Endodermal cell (in vitro differentiated cells): ENCODE results near the gene RND3. TPM values are rescaled to one million over a fixed set of nuclear protein-coding genes. Genes with fewer than 3 reads are reported as not detected.

Source experiments
- DNase-seq: peaks from one replicate; pipeline ENCODE4 v3.0.0-alpha.2; 2017
- H3K27ac ChIP-seq: 2 replicates; pipeline ENCODE4 v1.5.1; 2013; ENCODE audit warnings: mild to moderate bottlenecking, low read depth, low read length, moderate library complexity
- H3K27me3 ChIP-seq: 2 replicates; pipeline ENCODE4 v1.6.1; 2013; ENCODE audit warnings: mild to moderate bottlenecking, low read length, moderate library complexity; ENCODE audit not compliant: insufficient read depth, control insufficient read depth, poor library complexity, severe bottlenecking
- H3K36me3 ChIP-seq: 2 replicates; pipeline ENCODE4 v1.7.0; 2013; ENCODE audit warnings: mild to moderate bottlenecking, low read length, moderate library complexity; ENCODE audit not compliant: control insufficient read depth, insufficient read depth
- H3K4me1 ChIP-seq: one replicate; pipeline ENCODE4 v1.7.0; 2013; ENCODE audit warnings: low read length; ENCODE audit not compliant: control insufficient read depth, insufficient read depth
- H3K4me3 ChIP-seq: 2 replicates; pipeline ENCODE4 v1.5.1; 2013; ENCODE audit warnings: mild to moderate bottlenecking, low read length, moderate library complexity
- H3K9ac ChIP-seq: 2 replicates; pipeline ENCODE4 v1.6.1; 2013; ENCODE audit warnings: mild to moderate bottlenecking, low read length, moderate library complexity; ENCODE audit not compliant: poor library complexity, severe bottlenecking; ENCODE audit errors: extremely low read depth
- H3K9me3 ChIP-seq: 2 replicates; pipeline ENCODE4 v1.6.1; 2013; ENCODE audit warnings: mild to moderate bottlenecking, low read length, moderate library complexity; ENCODE audit not compliant: control insufficient read depth
- H3K27ac Mint-ChIP-seq: 2 replicates; pipeline ENCODE4 v1.8.0; 2020; ENCODE audit warnings: mixed read lengths
- H3K27me3 Mint-ChIP-seq: 2 replicates; pipeline ENCODE4 v1.8.0; 2021; ENCODE audit warnings: mild to moderate bottlenecking, mixed read lengths; ENCODE audit not compliant: insufficient read depth
- H3K36me3 Mint-ChIP-seq: 2 replicates; pipeline ENCODE4 v1.8.0; 2020; ENCODE audit warnings: low read depth, mixed read lengths
- H3K4me1 Mint-ChIP-seq: 2 replicates; pipeline ENCODE4 v1.8.0; 2020; ENCODE audit warnings: mixed read lengths
- H3K4me3 Mint-ChIP-seq: 2 replicates; pipeline ENCODE4 v1.8.0; 2020; ENCODE audit warnings: mild to moderate bottlenecking, moderate library complexity, mixed read lengths
- H3K9me3 Mint-ChIP-seq: 2 replicates; pipeline ENCODE4 v1.8.0; 2020; ENCODE audit warnings: mild to moderate bottlenecking, mixed read lengths
- CTCF ChIP-seq: fragments of 200-600 bp; sonication (generic); conservative IDR thresholded peaks from 2 replicates; pipeline ENCODE4 v1.5.0; 2021; ENCODE audit warnings: antibody characterized with exemption, mild to moderate bottlenecking
- WGBS, 2 experiments: methylation state at CpG; one replicate each; pipeline versions ENCODE4 v1.1.5 to v1.1.7; 2013; ENCODE audit warnings: missing lambda C conversion rate in 2 of 2, mixed read lengths in 1 of 2; ENCODE audit not compliant: insufficient coverage in 1 of 2, insufficient read length in 1 of 2; 5-methylcytosine and 5-hydroxymethylcytosine counted together
- total RNA-seq, 2 donors: library from RNA; stranded (reverse); fragmentation: NEBNext Ultra II Directional in 1 of 2; extraction: Animal tissue kit (Norgen Biotek cat#: 25700) in 1 of 2; gene quantifications; 2 replicates in 1 of 2; 3 replicates in 1 of 2; pipeline ENCODE4 v1.2.1, GENCODE V29; 2021

The RND3 gene
- total RNA-seq, 2 donors from 2014 or later = 1.3 to 7.8 TPM

DNA sequence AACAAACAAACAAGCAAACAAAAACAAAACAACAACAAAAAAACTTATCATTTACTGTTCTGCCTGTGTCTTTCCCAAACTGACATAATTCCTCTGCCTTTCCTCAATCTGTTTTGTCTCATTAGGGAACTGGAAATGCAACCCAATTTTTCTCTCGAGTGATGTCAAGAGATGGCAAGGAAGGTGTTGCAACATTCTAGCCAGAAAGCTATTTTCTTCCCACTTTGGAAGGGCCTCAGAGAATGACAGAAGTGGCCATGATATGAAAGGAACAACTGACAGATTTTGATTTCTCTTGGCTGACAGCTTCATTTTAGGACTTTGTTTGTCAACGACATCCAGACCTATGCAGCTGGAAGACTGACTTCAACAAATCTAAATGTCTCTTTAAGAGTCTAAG is 24.7 kb downstream of the RND3 start:
- TF ChIP-seq CTCF = no peak
- H3K36me3 Mint-ChIP-seq = no peaks in the 10 kb centered on the region
- Histone ChIP-seq H3K9me3 (peaks cover 12% of the 10 kb centered on the region), H3K4me1 (peaks cover 3% of the 10 kb centered on the region), H3K36me3 (no peaks in the 10 kb centered on the region), H3K27ac (no peak overlapping the region), H3K4me3 (no peak overlapping the region), H3K9ac (no peak overlapping the region), H3K27me3 (peaks cover 5% of the 10 kb centered on the region)
- DNase-seq = no peak
- no peak overlapping the region for H3K4me3 Mint-ChIP-seq
- H3K4me1 Mint-ChIP-seq = peaks cover 1% of the 10 kb centered on the region
- no peak overlapping the region for H3K27ac Mint-ChIP-seq
- 86 to 92% methylated on average over 2 of the region's 2 CpGs for WGBS, 2 experiments
- H3K9me3 Mint-ChIP-seq = no peaks in the 10 kb centered on the region
- H3K27me3 Mint-ChIP-seq = peaks cover 2% of the 10 kb centered on the region

DNA sequence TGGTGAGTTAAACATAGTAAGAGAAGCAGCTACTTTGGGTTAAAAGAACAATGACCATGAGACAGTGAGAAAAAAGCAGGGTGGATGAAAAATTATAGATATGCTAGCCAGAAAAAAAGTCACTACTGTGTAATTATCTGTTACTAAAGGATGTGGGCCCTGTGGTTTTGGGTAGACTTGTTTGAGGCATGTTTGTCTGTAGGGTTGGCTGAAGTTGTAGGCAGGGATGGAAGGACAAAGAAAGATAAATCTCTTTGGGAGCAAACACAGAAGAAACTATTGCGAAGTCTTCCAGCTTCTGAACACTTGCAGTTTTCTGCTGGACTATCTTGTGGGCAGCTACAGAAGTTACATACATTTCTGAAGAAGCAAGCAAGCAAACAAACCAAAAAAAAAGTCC is 28.2 kb downstream of the RND3 start:
- Mint-ChIP-seq H3K4me1 (peaks cover 1% of the 10 kb centered on the region), H3K36me3 (no peaks in the 10 kb centered on the region), H3K9me3 (no peaks in the 10 kb centered on the region), H3K27me3 (no peaks in the 10 kb centered on the region), H3K4me3 (no peak overlapping the region), H3K27ac (no peak overlapping the region)
- 98 to 100% methylated on average over 1 of the region's 1 CpG for WGBS, 2 experiments
- Histone ChIP-seq H3K4me1 (peaks cover 3% of the 10 kb centered on the region), H3K36me3 (no peaks in the 10 kb centered on the region), H3K4me3 (no peak overlapping the region), H3K9me3 (peaks cover 12% of the 10 kb centered on the region), H3K27me3 (peaks cover 3% of the 10 kb centered on the region), H3K9ac (no peak overlapping the region), H3K27ac (no peak overlapping the region)
- no peak for DNase-seq
- no peak for TF ChIP-seq CTCF

GRCh38 chr2:150450765-150451164 is 36.7 kb downstream of the RND3 start:
- Histone ChIP-seq H3K27me3 (no peaks in the 10 kb centered on the region), H3K9ac (no peak overlapping the region), H3K9me3 (no peaks in the 10 kb centered on the region), H3K4me3 (no peak overlapping the region), H3K4me1 (no peaks in the 10 kb centered on the region), H3K36me3 (no peaks in the 10 kb centered on the region), H3K27ac (no peak overlapping the region)
- Mint-ChIP-seq H3K4me1 (no peaks in the 10 kb centered on the region), H3K27ac (no peak overlapping the region), H3K27me3 (peaks cover 4% of the 10 kb centered on the region), H3K4me3 (no peak overlapping the region), H3K9me3 (peaks cover 3% of the 10 kb centered on the region), H3K36me3 (no peaks in the 10 kb centered on the region)
- no peak for DNase-seq
- TF ChIP-seq CTCF = no peak
- 93 to 97% methylated on average over 2 to 3 of the region's 3 CpGs for WGBS, 2 experiments
